NK-92 (cell line): ENCODE measurements around the gene SLCO1A2.

ENCODE experiments used
- DNase-seq: peaks from one replicate; lab custom pipeline; 2025; ENCODE audit not compliant: unreplicated experiment; lab: John Stamatoyannopoulos, UW

SLCO1A2 gene

GRCh38 chr12:21220266-21220665 is 114.5 kb downstream of the SLCO1A2 start:
- DNase-seq, result no peak

DNA sequence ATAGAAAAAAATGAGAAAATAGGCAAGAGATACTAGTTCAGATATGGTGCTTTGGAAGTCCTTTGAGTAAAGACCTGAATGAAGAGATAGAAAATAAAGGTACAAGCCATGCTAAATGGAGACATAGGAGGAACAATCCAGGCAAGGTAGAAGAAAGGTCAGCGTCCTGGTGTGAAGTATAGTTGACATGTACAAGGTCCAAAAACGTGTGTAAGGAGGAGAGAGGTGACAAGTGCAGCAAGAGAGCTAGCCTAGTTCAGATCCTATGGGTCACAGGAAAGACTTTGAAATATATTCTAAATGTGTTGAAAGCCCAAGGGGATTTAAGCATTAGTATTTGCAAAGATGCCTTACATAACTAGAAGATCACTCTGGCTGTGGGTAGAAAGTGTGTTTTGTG is 115.5 kb downstream of the SLCO1A2 start:
- DNase-seq, result no peak
